HTR-8/SVneo (cell line): ENCODE measurements around the gene ZNF497.

Source experiments
- DNase-seq: peaks from one replicate; pipeline ENCODE4 v3.0.0; 2011; ENCODE audit warnings: low spot score, mixed read lengths; ENCODE audit not compliant: insufficient read length
- FAIRE-seq: peaks from 2 replicates; lab custom pipeline; 2011; peaks lifted over from hg19 to GRCh38; lab: Jason Lieb, UNC

ZNF497 gene

GRCh38 chr19:58372311-58373133, 10.0 kb upstream of the ZNF497 start:
- no peak for DNase-seq

DNA sequence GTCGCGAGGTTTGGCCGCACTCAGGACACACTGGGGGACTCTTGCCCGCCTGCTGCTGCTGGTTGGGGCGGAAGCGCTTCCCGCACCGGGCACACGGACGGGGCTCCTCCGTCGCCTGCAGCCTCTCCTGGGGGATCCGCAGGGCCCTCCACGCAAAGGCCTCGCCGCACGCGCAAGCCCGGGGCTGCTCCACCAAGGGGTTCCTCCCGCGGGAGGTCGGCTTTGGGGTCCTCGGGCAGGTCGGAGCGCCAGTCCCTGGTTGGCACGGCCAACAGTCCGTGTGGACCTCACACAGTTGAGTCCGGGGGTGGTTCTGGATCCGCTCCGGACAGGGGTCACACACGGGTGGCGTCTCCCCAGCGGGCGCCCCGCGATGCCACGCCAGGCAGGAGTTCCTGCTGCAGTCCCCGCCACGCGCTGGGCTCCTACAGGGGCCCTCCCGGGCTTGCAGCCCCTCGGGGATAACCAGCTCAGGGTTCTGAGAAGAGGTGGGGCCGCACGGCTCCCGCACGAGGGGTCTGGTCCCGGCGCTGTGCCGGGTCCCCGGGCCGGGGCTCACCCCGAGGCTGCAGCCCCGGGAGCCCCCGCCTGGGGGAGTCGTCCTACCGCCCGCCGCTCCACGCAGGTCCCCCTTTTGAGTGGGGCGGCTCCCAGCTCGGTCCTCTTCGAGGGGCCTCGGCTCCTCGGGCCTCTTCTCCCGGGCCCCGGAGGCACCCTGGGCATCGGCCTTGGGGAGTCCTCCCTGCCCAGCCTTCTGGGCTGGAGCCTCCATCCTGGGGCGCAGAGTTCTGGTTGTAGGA, 6.2 kb upstream of the ZNF497 start:
- DNase-seq (no peak), FAIRE-seq (no peak)

More at GRCh38 chr19:58372311-58373133, 10.0 kb upstream of the ZNF497 start:
- FAIRE-seq, result no peak

DNA sequence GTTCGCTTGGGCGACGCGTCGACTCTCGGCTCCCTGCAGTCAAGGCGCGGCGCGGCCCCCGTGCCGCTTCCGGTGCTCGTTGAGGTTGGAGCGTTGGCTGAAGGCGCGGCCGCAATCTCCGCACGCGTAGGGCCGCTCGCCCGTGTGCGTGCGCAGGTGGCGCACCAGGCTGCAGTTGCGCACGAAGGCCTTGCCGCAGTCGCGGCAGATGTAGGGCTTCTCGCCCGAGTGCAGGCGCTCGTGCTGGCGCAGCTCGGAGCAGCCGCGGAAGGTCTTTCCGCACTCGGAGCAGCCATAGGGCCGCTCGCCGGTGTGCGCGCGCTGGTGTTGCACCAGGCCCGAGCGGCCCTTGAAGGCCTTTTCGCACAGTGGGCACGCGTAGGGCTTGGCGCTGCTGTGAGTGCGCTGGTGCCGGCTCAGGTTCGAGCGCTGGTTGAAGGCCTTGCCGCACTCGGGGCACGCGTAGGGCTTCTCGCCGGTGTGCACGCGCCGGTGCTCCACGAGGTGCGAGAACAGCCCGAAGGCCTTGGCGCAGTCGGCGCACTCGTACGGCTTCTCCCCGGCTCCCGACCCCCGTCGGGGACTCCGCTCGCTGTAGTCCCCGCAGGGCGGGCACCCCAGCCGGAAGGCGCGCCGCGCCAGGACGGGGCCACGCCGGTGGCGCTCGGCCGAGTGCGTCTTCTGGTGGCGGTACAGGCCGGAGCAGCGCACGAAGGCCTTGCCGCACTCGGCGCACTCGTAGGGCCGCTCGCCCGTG, 5.3 kb upstream of the ZNF497 start:
- no peak for FAIRE-seq
- DNase-seq, result no peak

DNA sequence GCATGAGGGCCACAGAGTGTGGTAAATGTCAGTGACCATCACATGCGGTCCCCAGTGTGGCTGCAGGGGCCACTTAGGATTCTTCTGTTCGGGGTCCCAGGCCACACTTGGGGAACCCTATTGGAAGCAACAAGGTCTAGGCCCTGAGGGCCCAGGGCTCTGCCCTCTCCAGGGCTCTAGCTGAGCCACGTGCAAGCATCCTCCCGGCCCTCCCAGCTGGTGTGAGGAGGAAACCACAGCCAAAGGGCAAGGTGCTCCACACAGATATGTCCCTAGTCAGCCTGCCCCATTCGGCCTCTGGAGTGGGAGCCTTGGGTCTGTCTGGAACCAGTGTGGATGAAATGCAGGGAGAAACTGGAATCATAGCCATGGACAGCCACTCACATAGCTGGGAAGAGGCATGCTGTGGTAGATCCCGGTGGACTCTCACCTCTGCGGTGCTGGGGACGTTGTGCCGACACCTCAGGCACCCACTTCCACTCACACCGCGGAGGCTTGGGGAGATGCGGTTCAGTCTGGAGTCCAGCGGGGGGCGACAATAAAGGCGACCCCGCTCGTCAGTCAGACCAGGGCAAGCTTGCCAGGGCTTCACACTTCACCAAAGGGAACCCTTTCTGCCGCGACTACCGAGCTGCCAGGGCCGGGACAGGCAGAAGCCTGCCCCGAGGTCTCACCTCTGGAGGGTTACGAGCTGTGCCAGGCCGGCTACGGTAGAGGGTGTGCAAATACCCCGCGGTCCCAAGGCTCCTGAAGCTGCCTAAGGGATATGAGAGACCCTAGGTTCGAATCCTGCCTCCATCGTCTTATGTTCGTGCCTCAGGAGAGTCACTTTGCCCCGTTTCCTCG, 4.3 kb upstream of the ZNF497 start:
- DNase-seq (no peak), FAIRE-seq (no peak)

DNA sequence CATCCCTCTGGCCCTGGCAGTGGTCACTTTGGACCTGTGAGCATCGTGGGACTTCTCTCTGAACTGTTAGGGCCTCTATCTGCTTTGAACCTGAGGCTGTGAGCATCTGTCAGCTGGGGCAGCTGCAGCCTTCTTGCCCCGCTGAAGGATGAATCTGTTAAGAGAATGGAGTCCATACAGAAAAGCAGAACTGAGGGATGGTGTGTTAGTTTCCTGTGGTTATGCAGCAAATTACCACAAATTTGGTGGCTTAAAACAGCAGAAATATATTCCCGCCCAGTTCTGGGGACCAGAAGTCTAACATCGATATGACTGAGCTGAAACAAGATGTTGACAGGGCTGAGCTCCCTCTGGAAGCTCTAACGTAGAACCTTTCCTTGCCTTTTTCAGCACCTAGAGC, 1.6 kb upstream of the ZNF497 start:
- FAIRE-seq, result peak; percentile 33
- no peak for DNase-seq

DNA sequence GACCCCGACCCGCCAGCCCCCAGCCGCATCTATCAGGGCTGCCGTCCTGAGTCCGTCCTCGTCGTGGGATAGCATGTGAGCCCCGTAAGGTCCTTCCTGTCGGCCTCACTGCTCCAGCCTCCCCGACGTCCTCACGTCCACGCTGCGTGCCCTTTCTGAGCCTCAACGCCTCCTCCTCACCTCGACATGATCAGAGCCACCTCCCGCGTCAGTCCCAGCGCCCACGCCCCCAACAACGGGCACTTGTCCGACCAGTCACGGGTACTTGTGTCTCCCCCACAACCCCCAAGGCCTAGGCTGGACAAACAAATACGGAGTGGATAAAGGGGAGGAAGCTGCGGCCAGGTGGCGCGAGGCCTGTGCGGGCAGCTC, 665 bp downstream of the ZNF497 start:
- DNase-seq, result peak; percentile 47
- peak; percentile 20 for FAIRE-seq

DNA sequence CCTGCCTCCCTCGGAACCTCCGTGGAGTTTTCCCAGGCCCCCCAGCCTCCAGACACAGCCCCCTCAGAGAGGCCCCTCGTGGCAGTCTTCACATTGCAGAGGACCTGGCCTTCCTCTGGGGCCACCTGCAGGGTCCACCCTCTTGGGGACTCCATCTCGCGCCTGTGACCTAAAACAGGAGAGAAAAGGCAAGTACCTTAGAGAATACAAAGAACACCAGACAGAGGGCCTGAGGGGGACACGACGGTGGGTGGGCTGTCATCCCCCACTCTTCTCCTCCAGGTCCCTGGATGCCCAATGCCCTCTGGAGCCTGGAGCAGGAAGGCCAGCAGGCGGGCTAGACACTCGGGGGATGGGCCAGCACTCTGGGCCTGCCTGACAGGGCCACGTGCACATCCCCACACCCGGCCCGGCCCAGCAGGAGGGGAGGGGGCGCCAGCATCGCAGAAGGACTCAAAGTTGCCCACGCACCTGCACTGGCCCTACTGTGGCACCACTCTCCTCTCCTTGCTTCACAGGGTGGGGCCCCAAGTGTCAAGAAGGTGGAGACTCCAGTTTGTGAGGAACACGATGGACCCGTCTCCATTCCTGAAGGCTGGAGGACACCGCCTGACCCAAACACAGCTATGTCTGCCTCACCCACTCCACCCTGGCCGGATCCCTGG, 4.9 kb downstream of the ZNF497 start:
- FAIRE-seq (no peak), DNase-seq (no peak)

DNA sequence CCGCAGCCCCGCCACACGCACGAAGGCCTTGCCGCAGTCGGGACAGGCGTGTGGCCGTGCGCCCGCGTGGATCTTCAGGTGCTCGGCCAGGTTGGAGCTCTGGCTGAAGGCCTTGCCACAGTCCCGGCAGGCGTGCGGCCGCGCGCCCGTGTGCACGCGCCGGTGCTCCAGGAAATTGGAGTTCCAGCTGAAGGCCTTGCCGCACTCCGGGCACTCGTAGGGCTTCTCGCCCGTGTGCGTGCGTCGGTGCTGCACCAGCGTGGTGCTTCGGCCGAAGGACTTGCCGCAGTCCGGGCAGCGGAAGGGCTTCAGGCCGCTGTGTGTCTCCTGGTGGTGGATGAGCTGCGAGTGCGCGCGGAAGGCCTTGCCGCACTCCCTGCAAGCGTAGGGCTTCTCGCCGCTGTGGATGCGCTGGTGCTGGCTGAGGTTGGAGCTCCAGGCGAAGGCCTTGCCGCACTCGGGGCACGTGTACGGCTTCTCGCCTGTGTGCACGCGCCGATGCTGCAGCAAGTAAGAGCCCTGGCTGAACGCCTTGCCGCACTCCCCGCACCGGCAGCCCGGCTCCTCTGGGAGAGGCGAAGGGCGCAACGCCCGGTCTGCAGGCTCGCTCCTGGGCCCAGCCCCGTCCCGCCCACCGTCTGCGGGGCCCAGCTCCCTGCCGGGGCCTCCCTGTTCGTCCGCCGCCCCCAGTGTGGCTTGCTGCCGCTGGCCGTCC, 5.6 kb downstream of the ZNF497 start:
- no peak for FAIRE-seq

GRCh38 chr19:58355908-58356765, 6.4 kb downstream of the ZNF497 start:
- FAIRE-seq, result no peak
- DNase-seq, result no peak

More for the DNA sequence above, 5.6 kb downstream of the ZNF497 start:
- DNase-seq, result no peak

- DNase-seq, result no peak
- FAIRE-seq, result no peak
Measured at GRCh38 chr19:58355215-58355796, 7.2 kb downstream of the ZNF497 start.

GRCh38 chr19:58354478-58355030, 8.0 kb downstream of the ZNF497 start:
- no peak for DNase-seq

DNA sequence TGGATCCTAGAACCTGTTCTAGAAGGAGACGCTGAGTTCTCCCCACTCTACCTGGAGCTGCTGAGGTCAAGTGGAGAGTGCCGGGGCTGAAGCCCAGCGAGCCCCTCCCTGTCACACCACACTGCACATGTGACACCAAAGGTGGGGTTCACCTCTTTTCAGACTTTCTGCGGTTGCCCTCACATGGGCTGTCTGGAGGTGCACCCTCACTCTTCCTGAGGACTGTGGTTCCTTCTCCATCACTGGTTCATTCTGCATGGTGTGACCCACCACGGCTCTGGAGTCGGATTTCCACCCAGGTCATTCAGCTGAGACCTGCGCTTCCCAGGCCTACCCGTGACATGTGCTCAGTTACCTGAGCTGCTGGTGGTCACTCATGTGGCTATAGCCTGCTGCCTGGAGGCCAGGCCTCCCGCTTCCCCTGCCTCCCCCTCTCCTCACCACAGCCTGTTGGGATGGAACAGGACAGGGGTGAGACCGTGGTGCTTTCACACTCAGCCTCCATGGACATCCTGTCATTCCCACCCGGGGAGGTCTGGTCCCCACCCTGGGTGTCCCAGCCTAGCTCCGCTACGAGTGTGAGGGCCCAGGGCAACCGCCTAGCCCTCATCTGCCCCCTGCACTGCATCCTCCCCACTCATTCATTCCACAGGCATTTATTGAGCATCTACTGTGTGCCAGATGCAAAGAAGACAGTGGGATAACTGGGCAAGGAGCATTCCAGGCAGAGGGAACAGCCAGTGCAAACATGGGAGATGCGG, 8.7 kb downstream of the ZNF497 start:
- FAIRE-seq (no peak), DNase-seq (no peak)

More at GRCh38 chr19:58354478-58355030, 8.0 kb downstream of the ZNF497 start:
- no peak for FAIRE-seq

GRCh38 chr19:58352760-58353671, 9.5 kb downstream of the ZNF497 start, which contains the start of gene A1BG:
TSS of gene A1BG (minus strand) at chr19:58353492. CDS start at chr19:58353437, 55 bp downstream.
- DNase-seq (no peak), FAIRE-seq (no peak)

DNA sequence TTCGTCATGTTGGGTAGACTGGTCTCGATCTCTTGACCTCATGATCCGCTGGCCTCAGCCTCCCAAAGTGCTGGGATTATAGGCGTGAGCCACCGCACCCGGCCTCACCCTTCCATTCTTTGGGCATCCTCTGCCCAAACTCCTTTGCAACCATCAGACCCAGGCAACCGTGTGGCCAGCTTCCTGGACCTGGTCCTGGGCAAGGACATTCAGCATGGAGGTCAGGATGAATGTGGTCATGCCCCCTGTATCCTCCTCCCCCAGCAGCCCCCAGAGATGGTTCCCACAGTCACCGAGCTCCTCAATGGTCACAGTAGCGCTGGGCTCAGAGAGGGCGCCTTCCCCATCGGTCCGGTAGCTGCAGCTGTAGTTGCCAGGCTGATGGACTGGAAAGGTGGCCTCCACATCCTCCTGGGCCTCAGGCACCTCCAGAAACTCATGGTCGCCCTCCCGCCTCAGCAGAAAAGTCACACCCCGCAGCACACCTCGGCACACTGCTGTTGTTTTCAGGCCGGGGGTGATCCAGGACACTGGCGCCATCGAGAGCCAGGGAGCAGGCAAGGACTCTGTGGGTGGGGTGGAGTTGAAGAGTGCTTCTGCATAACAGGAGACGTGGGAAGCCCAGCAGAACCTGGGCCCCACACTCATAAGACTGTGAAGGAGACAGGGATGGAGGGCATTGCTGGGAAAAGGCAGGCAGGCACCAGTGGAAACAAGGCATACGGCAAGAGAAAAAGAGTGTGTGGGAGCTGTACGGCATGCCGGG, 10.4 kb downstream of the ZNF497 start:
- FAIRE-seq (no peak), DNase-seq (no peak)

- FAIRE-seq (no peak), DNase-seq (no peak)
Measured at GRCh38 chr19:58351558-58351878, 11.0 kb downstream of the ZNF497 start.
